ENCODE results near the gene HYCC1.

GRCh38 chr7:23027261-23027660 lies 13.3 kb upstream of the HYCC1 start:
- TF ChIP-seq ZNF311 (tag by site-specific recombination; IDR thresholded peaks at IDR 0.05; ENCODE audit: borderline replicate concordance) (no peak), ZBTB11 (tag by site-specific recombination; conservative IDR thresholded peaks at IDR 0.05; ENCODE audit: low read depth) (no peak)

Measured in HEK293 (cell line).